Natural killer cell treated with Interleukin-12 subunit alpha and Interleukin-12 subunit beta and Interleukin-15 and Interleukin-18, amount 100 ng/mL, for 72 hours (primary cell): ENCODE data around the gene PTGES2. TPM values are rescaled to one million over a fixed set of nuclear protein-coding genes. Genes with fewer than 3 reads are reported as not detected.

Source experiments
- ATAC-seq, 2 donors: fragments of 150-1000 bp; cut with Tn5 transposase in 1 of 2; sonication (Bioruptor Pico), chemical (Tn5 transposase) in 1 of 2; 2 replicates each; pipeline ENCODE4 v1.10.0; 2021
- DNase-seq: peaks from one replicate; pipeline ENCODE4 v3.0.0; 2022; ENCODE audit warnings: low spot score
- H3K27ac Mint-ChIP-seq, 2 donors: 1 replicate in 1 of 2; 2 replicates in 1 of 2; pipeline ENCODE4 v1.8.0; 2022; ENCODE audit warnings: mixed read lengths in 2 of 2, mild to moderate bottlenecking in 1 of 2, moderate library complexity in 1 of 2
- H3K27me3 Mint-ChIP-seq, 2 donors: 1 replicate in 1 of 2; 2 replicates in 1 of 2; pipeline ENCODE4 v1.8.0; 2022; ENCODE audit warnings: mixed read lengths in 2 of 2
- H3K36me3 Mint-ChIP-seq: one replicate; pipeline ENCODE4 v1.8.0; 2022; ENCODE audit warnings: mixed read lengths
- H3K4me1 Mint-ChIP-seq, 2 donors: 1 replicate in 1 of 2; 2 replicates in 1 of 2; pipeline ENCODE4 v1.8.0; 2022; ENCODE audit warnings: low read depth in 2 of 2, mixed read lengths in 2 of 2, mild to moderate bottlenecking in 1 of 2
- H3K4me3 Mint-ChIP-seq: one replicate; pipeline ENCODE4 v1.8.0; 2022; ENCODE audit warnings: mixed read lengths
- H3K9me3 Mint-ChIP-seq: 2 replicates; pipeline ENCODE4 v1.8.0; 2022; ENCODE audit warnings: mixed read lengths
- total RNA-seq, 2 donors: library from RNA; stranded (reverse); gene quantifications; one replicate each; pipeline ENCODE4 v1.2.3, GENCODE V29; 2022

PTGES2 gene
- total RNA-seq, 2 donors from 2014 or later: 56.8 to 110 TPM

DNA sequence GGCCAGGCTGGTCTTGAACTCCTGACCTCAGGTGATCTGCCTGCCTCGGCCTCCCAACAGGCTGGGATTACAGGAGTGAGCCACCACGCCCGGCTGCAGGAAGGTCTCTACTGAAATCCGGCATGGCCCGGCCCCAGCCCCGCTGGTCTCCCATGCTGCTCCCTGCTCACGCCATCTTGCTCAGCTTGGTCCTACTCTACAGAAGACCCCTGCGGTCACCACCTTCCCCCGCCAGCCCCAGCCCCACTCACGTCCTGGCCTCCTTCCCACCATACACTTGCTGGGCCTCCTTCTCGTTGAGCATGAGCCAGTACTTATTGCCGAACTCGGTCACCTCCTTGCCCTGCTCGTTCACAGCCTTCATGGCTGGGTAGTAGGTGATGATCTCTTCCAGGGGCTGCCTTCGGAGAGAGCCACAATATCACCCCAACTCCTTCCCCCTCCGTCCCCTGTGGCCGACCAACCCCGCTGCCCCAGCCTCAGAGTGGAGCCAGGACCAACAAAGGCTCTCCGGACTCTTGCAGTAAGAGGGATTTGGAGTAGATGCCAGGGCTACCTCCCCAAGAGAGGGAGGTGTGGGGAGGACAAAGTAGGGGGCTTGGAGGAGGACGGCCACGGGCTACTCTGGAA lies 4.0 kb downstream of the PTGES2 start:
- Mint-ChIP-seq H3K27ac (no peak overlapping the region), H3K9me3 (no peaks in the 10 kb centered on the region), H3K27me3 (no peaks in the 10 kb centered on the region), H3K4me3 (no peak overlapping the region), H3K4me1 (peaks cover 15 to 17% of the 10 kb centered on the region in 2 donors), H3K36me3 (no peaks in the 10 kb centered on the region)
- ATAC-seq (no peak), DNase-seq (peak; percentile 22)

DNA sequence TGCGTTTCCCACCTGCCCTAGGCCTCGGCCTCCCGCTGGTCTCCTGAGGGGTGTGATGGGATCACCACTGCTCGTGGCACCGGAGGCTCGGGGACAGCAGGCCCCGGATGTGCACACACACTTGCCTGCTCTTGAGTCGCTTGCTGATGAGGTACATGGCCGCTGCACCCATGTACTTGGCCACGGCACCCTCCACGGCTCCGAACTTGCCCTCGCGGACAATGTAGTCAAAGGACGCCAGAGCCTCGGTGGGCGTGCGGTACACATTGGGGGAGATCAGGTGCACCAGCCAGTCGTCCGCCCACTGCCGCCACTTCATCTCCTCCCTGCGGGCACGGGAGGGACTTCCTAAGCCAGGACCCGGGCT lies 4.7 kb downstream of the PTGES2 start:
- peak; percentile 53 for DNase-seq
- H3K27me3 Mint-ChIP-seq: no peaks in the 10 kb centered on the region
- H3K36me3 Mint-ChIP-seq: no peaks in the 10 kb centered on the region
- no peak overlapping the region for H3K27ac Mint-ChIP-seq
- peaks cover 14 to 18% of the 10 kb centered on the region in 2 donors for H3K4me1 Mint-ChIP-seq
- no peak overlapping the region for H3K4me3 Mint-ChIP-seq
- H3K9me3 Mint-ChIP-seq: no peaks in the 10 kb centered on the region
- ATAC-seq: no peak

DNA sequence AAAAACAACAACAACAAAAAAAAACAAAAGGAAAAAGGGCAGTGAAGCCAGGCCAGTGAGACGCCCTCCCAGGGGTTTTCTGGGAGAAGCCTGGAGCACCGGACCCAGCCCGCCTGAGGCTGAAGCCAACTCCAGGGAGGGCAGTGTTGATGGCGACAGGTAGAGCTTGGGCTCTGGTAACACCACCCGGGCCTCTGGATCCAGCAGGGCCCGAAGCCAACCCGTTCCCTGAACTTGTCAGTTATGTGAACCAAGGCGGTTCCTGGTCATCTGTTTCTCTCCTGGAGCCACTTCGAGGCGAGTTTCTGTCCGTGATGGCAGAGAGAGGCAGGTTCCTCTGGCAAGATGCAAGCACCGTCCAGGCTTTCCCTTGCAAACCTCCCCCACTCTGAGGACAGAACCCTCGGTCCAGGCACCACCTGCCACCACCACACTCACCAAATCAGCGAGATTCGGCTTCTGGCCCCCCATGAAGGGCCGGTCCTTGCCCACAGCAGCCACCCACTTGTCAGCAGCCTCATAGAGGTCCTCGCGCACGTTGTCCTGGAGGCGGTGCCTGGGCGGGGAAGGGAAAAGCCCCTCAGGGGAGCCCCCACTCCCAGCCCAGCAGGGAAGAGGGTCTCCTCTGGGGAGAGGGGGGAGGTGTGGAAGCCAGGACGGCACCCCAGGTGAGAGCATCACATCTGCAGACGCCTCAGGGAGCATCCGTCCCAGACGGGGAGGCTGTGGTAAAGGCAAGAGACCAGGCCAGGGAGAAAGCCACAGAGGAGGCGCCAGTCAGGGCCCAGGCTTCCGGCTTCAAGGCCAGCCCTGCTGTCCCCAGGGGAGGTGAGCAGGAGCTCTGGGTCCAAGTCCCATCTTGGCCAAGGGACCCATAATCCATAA lies 5.4 kb downstream of the PTGES2 start:
- H3K36me3 Mint-ChIP-seq: no peaks in the 10 kb centered on the region
- H3K27me3 Mint-ChIP-seq: no peaks in the 10 kb centered on the region

DNA sequence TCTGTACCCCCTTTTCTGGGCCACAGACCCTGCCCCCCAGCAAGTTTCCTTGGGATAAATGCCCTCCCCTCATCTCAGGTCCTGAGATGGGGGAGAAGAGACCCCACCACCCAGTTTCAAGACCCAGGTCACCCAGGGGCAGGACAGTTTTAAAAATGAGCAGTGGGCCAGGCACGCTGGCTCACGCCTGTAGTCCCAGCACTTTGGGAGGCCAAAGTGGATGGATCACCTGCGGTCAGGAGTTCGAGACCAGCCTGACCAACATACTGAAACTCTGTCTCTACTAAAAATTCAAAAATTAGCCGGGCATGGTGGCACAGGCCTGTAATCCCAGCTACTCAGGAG lies 6.1 kb downstream of the PTGES2 start:
- H3K9me3 Mint-ChIP-seq: no peaks in the 10 kb centered on the region
- no peak overlapping the region for H3K4me3 Mint-ChIP-seq
- H3K27me3 Mint-ChIP-seq: no peaks in the 10 kb centered on the region
- H3K27ac Mint-ChIP-seq: no peak overlapping the region
- H3K4me1 Mint-ChIP-seq: peaks cover 19 to 21% of the 10 kb centered on the region in 2 donors
- DNase-seq (peak; percentile 37), ATAC-seq (no peak)
- no peaks in the 10 kb centered on the region for H3K36me3 Mint-ChIP-seq

More for the DNA sequence above, 5.4 kb downstream of the PTGES2 start:
- ATAC-seq (no peak), DNase-seq (peak; percentile 57)
- H3K4me1 Mint-ChIP-seq: peaks cover 19 to 21% of the 10 kb centered on the region in 2 donors
- H3K9me3 Mint-ChIP-seq: no peaks in the 10 kb centered on the region
- no peak overlapping the region for H3K4me3 Mint-ChIP-seq
- H3K27ac Mint-ChIP-seq: no peak overlapping the region

DNA sequence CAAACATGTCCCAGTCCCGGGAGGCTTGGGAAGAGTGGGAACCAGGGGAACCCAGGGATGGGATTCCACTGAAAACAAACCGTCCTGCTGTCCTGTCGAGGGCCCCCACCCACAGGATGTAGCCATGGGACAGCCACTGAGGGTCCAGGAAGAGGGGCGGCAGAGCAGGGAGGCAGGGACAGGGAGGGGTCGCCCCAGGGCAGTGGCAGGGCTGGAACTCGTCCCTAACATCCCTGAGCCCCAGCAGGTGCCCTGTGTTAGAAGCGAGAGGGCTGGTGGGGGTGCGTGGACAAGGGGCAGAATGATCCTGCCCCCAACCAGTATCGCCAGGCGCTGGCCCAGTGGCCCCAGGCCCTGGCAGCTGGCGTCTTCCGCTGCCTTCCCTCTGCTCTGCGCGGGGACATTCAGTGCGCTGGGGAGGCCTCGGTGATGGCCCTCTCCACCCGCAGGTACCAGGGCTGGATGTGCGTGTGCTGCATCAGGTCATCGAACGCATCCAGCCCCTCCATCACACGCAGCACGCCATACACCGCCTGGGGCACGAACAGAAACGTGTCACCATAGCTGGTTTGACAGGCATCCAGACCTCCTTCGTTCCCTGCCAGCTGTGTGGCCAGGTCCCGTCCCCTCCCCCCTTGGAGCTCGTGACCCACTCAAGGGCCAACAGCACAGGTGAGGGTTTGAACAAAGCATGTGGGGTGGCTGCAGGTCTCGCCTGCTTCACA lies 6.6 kb downstream of the PTGES2 start:
- no peak overlapping the region for H3K27ac Mint-ChIP-seq
- no peaks in the 10 kb centered on the region for H3K9me3 Mint-ChIP-seq
- ATAC-seq (no peak), DNase-seq (peak; percentile 31)
- H3K36me3 Mint-ChIP-seq: no peaks in the 10 kb centered on the region
- H3K4me3 Mint-ChIP-seq: no peak overlapping the region
- no peaks in the 10 kb centered on the region for H3K27me3 Mint-ChIP-seq
- H3K4me1 Mint-ChIP-seq: peaks cover 16 to 17% of the 10 kb centered on the region in 2 donors

DNA sequence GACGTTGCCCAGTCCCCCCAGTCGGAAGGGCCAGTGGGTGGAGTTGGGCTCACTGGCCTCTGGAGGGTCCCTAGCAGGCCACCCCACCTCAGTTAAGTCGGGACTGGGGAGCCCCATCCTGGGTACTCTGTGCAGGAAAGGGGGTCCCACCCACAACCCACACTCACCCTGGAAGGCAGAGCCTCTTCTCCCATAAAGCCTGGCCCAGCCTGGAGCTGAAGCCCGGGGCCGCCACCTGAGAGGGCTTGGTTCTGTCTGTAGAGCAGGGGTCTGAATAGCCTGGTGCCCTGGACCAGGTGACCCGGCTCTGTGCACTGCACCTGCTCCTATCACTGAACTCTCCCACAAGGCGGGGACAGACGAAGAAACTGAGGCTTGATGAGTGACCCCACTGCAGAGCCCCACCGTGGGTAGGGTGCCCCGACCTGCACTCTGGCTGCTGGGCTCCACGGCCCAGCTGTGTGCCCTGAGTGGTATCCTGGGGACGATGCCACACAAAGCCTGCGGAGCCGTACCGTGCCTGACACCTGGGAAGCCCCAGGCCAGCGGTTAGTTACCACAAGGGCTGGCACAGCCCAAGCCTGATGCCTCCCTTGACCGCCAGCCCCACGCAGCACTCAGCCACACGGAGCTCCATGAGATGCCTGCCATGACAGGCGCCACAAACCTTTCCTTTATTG lies 7.3 kb downstream of the PTGES2 start:
- H3K4me3 Mint-ChIP-seq: no peak overlapping the region
- no peaks in the 10 kb centered on the region for H3K9me3 Mint-ChIP-seq
- ATAC-seq (no peak), DNase-seq (peak; percentile 56)
- no peaks in the 10 kb centered on the region for H3K27me3 Mint-ChIP-seq
- peaks cover 10 to 12% of the 10 kb centered on the region in 2 donors for H3K4me1 Mint-ChIP-seq
- H3K27ac Mint-ChIP-seq: no peak overlapping the region
- H3K36me3 Mint-ChIP-seq: no peaks in the 10 kb centered on the region

DNA sequence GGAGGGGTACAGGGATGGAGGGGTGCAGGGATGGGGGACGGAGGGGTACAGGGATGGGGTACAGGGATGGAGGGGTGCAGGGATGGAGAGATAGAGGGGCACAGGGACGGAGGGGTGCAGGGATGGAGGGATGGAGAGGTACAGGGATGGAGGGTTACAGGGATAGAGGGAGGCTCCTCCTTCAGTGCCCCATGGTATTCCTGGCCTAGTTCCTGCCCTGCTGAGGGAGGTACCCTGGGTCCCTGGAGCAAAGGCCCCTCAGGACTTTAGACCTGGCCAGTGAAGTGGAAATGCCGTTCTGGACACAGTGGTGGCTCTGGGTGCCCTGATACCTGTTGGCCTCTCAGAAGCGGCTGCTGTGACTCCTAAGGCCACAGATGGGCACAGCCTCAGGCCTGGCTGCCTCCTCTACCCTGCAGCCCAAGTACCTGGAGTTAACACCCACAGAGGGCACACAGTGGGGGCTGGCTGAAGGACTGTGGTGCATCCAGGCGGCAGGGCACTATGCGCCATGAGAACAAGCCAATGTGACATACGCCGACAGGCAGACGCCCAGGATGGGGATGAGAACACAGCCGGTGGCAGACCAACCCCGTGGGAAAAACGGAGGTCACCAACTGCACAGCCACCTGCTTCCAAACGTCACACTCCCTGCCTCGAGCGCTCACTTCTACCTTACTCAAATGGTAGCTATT lies 8.4 kb downstream of the PTGES2 start:
- no peak overlapping the region for H3K27ac Mint-ChIP-seq
- no peak for ATAC-seq

DNA sequence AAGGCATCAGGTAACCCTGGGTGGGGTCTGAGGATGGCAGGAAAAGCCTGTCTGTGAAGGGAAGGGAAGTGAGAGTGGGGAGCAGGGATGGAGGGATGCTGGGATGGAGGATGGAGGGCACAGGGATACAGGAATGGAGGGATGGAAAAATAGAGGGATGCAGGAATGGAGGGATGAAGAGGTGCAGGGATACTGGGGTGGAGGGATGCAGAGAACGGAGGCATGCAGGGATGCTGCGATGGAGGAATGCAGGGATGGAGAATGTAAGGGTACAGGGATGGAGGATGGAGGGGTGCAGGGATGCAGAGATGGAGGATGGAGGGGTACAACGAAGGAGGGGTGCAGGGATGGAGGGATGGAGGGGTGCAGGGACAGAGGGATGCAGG lies 9.1 kb downstream of the PTGES2 start:
- no peaks in the 10 kb centered on the region for H3K36me3 Mint-ChIP-seq
- no peak for ATAC-seq

More for the DNA sequence above, 8.4 kb downstream of the PTGES2 start:
- Mint-ChIP-seq H3K27me3 (no peaks in the 10 kb centered on the region), H3K4me3 (no peak overlapping the region), H3K9me3 (no peaks in the 10 kb centered on the region), H3K36me3 (no peaks in the 10 kb centered on the region), H3K4me1 (peaks cover 6 to 8% of the 10 kb centered on the region in 2 donors)
- DNase-seq: peak; percentile 56

DNA sequence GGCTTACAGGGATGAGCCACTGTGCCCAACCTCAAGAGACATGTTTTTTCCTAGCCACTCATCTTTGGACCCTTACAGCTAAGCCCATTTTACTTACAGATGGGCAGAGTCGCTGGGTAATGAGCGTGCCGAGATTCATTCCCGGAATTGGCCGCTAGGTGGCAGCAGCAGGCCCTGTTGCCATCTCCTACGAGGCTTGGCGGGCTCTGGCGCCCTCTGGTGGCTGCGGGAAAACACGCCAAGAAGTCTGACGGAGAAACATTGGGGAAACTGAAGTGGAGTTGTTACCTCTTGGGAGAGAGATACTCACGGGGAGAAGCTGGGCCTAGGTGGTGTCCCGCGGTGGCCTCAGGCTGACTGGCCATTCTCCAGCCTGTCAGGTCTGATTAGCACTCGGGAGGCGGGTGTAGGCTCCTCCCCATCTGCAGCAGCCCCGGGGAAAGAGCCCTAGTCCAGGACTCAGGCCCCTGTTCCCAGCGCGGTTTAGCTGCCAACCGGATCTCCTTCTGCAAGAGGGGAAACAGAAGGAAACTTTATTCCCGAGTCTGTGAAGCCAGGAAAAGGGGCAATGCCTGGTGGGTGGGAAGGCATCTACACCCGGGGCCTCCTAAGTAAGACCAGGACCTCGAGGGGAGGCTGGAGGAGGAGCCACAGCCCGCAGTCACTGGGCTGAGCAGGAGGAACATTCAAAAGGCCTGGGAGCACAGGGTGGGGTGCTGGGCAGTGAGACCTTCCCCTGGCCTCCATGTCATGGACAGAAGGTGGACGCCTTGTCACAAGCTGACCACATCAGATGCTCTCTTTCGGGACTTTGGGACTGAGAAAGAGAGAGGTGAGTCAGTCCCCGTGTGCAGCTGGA lies 9.7 kb downstream of the PTGES2 start:
- Mint-ChIP-seq H3K36me3 (no peaks in the 10 kb centered on the region), H3K4me3 (no peak overlapping the region), H3K4me1 (peaks cover 6 to 8% of the 10 kb centered on the region in 2 donors), H3K27me3 (no peaks in the 10 kb centered on the region), H3K9me3 (no peaks in the 10 kb centered on the region), H3K27ac (peak overlapping the region in 1 of 2 donors; percentile 4)
- DNase-seq (peak; percentile 89), ATAC-seq (peak; percentile 86 to 87)

More for the DNA sequence above, 9.1 kb downstream of the PTGES2 start:
- Mint-ChIP-seq H3K9me3 (no peaks in the 10 kb centered on the region), H3K27me3 (no peaks in the 10 kb centered on the region), H3K4me3 (no peak overlapping the region), H3K4me1 (peaks cover 6 to 8% of the 10 kb centered on the region in 2 donors), H3K27ac (no peak overlapping the region)
- peak; percentile 41 for DNase-seq

DNA sequence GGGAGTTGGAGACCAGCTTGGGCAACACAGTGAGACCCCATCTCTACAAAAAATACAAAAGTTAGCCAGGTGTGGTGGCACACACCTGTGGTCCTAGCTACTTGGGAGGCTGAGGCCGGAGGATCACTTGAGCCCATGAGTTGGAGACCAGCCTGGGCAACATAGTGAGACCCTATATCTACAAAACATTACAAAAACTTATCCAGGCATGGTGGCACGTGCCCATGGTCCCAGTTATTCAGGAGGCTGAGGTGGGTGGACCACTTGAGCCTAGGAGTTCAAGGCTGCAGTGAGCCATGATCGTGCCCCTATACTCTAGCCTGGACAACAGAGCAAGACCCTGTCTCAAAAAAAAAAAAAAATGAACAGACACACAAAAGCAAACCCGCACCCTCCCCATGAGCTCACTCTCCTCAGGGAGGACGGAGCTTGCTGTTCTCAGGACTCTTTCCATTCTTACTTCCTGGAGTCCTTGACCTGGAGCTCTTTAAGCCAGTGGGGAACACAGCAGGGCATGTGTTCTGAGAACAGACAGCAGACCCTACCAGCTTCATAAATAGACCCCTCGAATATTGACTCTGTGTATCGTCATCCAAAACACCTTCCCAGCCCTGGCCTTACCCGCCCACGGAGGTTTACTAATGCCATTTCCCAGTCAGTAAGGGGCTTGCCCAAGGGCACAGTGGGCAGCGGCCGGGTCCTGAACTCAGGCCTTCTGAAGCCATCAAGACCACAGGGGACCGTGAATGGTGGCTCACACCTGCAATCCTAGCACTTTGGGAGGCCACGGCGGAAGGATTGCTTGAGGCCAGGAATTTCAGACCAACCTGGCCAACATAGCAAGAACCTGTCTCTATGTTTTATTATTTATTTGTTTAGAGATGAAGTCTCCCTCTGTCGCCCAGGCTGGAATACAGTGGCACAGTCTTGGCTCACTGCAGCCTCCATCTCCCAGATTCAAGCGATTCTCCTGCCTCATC lies 11.1 kb downstream of the PTGES2 start:
- Mint-ChIP-seq H3K4me3 (no peak overlapping the region), H3K9me3 (no peaks in the 10 kb centered on the region), H3K36me3 (no peaks in the 10 kb centered on the region), H3K4me1 (peaks cover 6 to 8% of the 10 kb centered on the region in 2 donors), H3K27me3 (no peaks in the 10 kb centered on the region), H3K27ac (peak overlapping the region in 1 of 2 donors; percentile 17)
- DNase-seq (peak; percentile 37), ATAC-seq (no peak)

DNA sequence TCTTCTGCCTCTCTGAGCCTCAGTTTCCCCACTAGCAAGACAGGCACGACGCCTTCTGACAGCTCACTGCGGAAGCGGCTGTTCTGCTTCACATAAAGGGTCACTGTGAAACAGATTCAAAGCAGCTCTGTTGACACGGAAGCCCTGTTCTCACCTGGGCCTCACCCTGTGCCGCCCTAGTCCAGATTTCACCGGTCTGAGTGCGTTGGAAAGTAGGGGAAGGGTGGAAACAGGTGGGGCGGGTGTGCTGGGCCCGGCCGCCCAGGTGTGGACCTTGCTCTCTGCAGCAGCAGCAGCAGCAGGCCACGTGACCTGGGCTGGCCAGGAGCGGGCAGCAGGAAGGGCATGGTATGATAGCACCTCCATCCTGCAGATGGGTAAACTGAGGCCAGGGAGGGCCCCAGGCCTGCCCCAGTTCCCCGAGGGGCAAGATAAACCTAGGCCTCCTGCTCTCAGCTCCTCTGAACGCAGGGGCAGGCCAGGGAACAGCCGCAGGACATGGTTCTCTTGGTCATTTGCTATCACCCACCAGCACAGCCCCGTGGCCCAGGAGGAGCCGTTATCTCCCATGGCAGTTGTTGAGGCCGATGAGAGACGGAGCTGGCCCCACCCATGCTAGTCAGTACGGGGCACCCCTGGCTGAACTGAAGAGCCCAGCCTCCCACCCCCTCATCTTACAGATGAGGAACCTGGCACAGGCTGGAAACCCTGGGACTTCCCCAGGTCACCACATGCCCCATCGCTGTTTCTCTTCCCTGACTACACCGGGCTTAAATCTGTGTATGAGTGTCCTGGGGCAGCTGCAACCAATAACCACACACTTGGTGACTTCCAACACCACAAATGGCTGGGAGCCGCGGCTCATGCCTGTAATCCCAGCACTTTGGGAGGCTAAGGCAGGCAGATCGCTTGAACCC lies 12.1 kb downstream of the PTGES2 start:
- Mint-ChIP-seq H3K4me3 (no peak overlapping the region), H3K27ac (peak overlapping the region in 1 of 2 donors; percentile 17), H3K27me3 (no peaks in the 10 kb centered on the region), H3K9me3 (no peaks in the 10 kb centered on the region), H3K4me1 (peaks cover 6 to 8% of the 10 kb centered on the region in 2 donors), H3K36me3 (no peaks in the 10 kb centered on the region)
- ATAC-seq: no peak
- DNase-seq: peak; percentile 46
